Bronchial epithelial cell (primary cell): ENCODE data around the gene WLS. TPM values are rescaled to one million over a fixed set of nuclear protein-coding genes. Genes with fewer than 3 reads are reported as not detected.
"Not testable (repeated sequence)": the region's sequence is repeated elsewhere in the genome, so short reads cannot be mapped to it uniquely, and the experiment has no call there.

ENCODE experiments used
- DNase-seq: peaks from one replicate; pipeline ENCODE4 v3.0.0-alpha.2; 2010; ENCODE audit warnings: low read depth
- FAIRE-seq: peaks from 2 replicates; lab custom pipeline; 2011; peaks lifted over from hg19 to GRCh38; lab: Jason Lieb, UNC
- H3K27me3 ChIP-seq: 2 replicates; pipeline ENCODE4 v1.5.1; 2011; ENCODE audit warnings: low read length; ENCODE audit not compliant: control insufficient read depth, insufficient read depth
- H3K36me3 ChIP-seq: 2 replicates; pipeline ENCODE4 v1.5.1; 2011; ENCODE audit warnings: low read length; ENCODE audit not compliant: control insufficient read depth, insufficient read depth
- H3K4me3 ChIP-seq: 2 replicates; pipeline ENCODE4 v1.5.1; 2011; ENCODE audit warnings: mild to moderate bottlenecking, low read depth, low read length, control low read depth
- CTCF ChIP-seq: IDR thresholded peaks from 2 replicates; pipeline ENCODE4 v1.5.1; 2011; ENCODE audit warnings: mild to moderate bottlenecking, moderate library complexity, low read length, control low read depth, inconsistent platforms; ENCODE audit not compliant: insufficient read depth, severe bottlenecking
- total RNA-seq: library from RNA; depleted of rRNA; stranded (reverse); fragments of >200 nt; gene quantifications from 2 replicates; pipeline ENCODE4 v1.2.1, GENCODE V29; 2014

The WLS gene
- total RNA-seq, 1 donor from 2014 or later: 39.8 TPM

GRCh38 chr1:68271596-68271995 lies 39.3 kb upstream of the WLS start:
- DNase-seq (no peak), FAIRE-seq (no peak)
- H3K27me3 ChIP-seq: no peaks in the 10 kb centered on the region
- H3K36me3 ChIP-seq: no peaks in the 10 kb centered on the region
- TF ChIP-seq CTCF: no peak
- no peak overlapping the region for H3K4me3 ChIP-seq

GRCh38 chr1:68270951-68271350 lies 38.6 kb upstream of the WLS start:
- no peaks in the 10 kb centered on the region for H3K36me3 ChIP-seq
- DNase-seq (peak; percentile 3), FAIRE-seq (no peak)
- H3K4me3 ChIP-seq: no peak overlapping the region
- TF ChIP-seq CTCF: no peak
- H3K27me3 ChIP-seq: no peaks in the 10 kb centered on the region

GRCh38 chr1:68269637-68270430 lies 37.5 kb upstream of the WLS start:
- DNase-seq: peak; percentile 76
- FAIRE-seq: no peak

GRCh38 chr1:68268896-68269483 lies 36.7 kb upstream of the WLS start:
- FAIRE-seq (no peak), DNase-seq (peak; percentile 48)
- no peak for TF ChIP-seq CTCF
- Histone ChIP-seq H3K27me3 (no peaks in the 10 kb centered on the region), H3K36me3 (no peaks in the 10 kb centered on the region), H3K4me3 (no peak overlapping the region)

More at GRCh38 chr1:68269637-68270430, 37.5 kb upstream of the WLS start:
- Histone ChIP-seq H3K27me3 (no peaks in the 10 kb centered on the region), H3K4me3 (no peak overlapping the region), H3K36me3 (no peaks in the 10 kb centered on the region)
- TF ChIP-seq CTCF: no peak

- not testable (repeated sequence) for DNase-seq, H3K4me3 ChIP-seq, H3K36me3 ChIP-seq, FAIRE-seq, H3K27me3 ChIP-seq
Observed at GRCh38 chr1:68256824-68257223, 24.5 kb upstream of the WLS start.

GRCh38 chr1:68255301-68255700 lies 23.0 kb upstream of the WLS start:
- TF ChIP-seq CTCF: no peak
- Histone ChIP-seq H3K27me3 (no peaks in the 10 kb centered on the region), H3K4me3 (no peak overlapping the region), H3K36me3 (no peaks in the 10 kb centered on the region)
- no peak for FAIRE-seq
- no peak for DNase-seq
